NB4 (cell line): Measurements from ENCODE around the gene RANBP17.

ENCODE experiments used
- DNase-seq: peaks from one replicate; pipeline ENCODE4 v3.0.0; 2010; ENCODE audit warnings: low read depth
- H3K4me3 ChIP-seq: one replicate; pipeline ENCODE4 v1.5.1; 2011; ENCODE audit warnings: mild to moderate bottlenecking, low read depth, low read length, moderate library complexity
- MYC ChIP-seq: IDR thresholded peaks from 2 replicates; pipeline ENCODE4 v1.6.1; 2011; ENCODE audit warnings: low read depth, low read length
- POLR2A ChIP-seq: IDR thresholded peaks from 2 replicates; pipeline ENCODE4 v1.6.1; 2011; ENCODE audit warnings: mild to moderate bottlenecking; ENCODE audit not compliant: insufficient read length; ENCODE audit errors: extremely low read depth
- TF ChIP-seq, protein P1 (sequence below): IDR thresholded peaks from 2 replicates; pipeline ENCODE4 v1.6.1; 2011; ENCODE audit warnings: low read depth, low read length
- TF ChIP-seq, protein P2 (sequence below): IDR thresholded peaks from one replicate; pipeline ENCODE4 v1.5.1; 2012; ENCODE audit warnings: low read depth, low read length

The RANBP17 gene

GRCh38 chr5:171275841-171276544 is 414.2 kb downstream of the RANBP17 start:
- H3K4me3 ChIP-seq, result no peak overlapping the region
- DNase-seq, result no peak
- TF ChIP-seq, protein P1, sequence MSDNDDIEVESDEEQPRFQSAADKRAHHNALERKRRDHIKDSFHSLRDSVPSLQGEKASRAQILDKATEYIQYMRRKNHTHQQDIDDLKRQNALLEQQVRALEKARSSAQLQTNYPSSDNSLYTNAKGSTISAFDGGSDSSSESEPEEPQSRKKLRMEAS, result no peak
- TF ChIP-seq, protein P2, sequence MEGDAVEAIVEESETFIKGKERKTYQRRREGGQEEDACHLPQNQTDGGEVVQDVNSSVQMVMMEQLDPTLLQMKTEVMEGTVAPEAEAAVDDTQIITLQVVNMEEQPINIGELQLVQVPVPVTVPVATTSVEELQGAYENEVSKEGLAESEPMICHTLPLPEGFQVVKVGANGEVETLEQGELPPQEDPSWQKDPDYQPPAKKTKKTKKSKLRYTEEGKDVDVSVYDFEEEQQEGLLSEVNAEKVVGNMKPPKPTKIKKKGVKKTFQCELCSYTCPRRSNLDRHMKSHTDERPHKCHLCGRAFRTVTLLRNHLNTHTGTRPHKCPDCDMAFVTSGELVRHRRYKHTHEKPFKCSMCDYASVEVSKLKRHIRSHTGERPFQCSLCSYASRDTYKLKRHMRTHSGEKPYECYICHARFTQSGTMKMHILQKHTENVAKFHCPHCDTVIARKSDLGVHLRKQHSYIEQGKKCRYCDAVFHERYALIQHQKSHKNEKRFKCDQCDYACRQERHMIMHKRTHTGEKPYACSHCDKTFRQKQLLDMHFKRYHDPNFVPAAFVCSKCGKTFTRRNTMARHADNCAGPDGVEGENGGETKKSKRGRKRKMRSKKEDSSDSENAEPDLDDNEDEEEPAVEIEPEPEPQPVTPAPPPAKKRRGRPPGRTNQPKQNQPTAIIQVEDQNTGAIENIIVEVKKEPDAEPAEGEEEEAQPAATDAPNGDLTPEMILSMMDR, result no peak
- TF ChIP-seq MYC (no peak), POLR2A (no peak)

GRCh38 chr5:171283753-171284152 is 421.9 kb downstream of the RANBP17 start:
- TF ChIP-seq, protein P2, result no peak
- TF ChIP-seq, protein P1, result no peak
- TF ChIP-seq POLR2A, result no peak
- TF ChIP-seq MYC, result no peak
- H3K4me3 ChIP-seq, result no peak overlapping the region
- no peak for DNase-seq

DNA sequence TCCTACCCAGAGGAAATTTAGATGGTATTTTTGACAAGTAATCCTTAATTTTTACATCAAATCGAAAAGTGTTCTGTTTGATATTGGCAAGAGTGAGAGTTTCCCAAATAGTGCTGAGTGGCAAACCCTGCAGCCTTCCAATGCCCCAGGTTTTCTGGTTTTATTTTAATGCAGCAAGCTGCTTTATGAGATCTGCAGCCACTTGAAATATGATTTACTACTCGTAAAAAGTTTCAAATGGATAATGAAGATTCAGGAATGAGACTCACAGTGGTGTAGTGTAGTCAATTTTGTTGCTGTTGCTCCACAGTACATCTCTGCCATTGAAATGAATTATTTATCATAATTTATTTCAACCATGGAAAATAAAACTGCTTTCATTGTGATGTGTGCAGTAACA is 423.6 kb downstream of the RANBP17 start:
- no peak for TF ChIP-seq POLR2A
- no peak for DNase-seq
- H3K4me3 ChIP-seq, result no peak overlapping the region

DNA sequence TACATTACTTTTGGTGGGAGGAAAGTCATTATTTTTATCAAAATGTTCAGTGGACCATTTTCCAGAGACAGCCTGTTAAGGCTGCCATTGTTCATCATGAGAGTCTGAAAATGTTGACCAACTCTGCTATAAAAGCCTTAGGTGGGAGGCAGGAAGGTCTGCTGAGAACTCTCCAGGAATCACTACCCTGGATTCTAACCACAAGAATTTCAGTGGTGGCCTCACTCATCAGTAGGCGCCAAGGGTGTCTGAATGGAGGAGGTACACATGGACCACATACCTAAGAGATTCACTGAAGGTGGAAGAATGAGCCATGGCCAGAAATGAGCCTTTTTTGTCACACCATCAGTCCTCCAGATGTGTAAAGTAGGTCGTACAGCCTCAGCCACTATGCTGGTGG is 426.2 kb downstream of the RANBP17 start:
- no peak for DNase-seq
- no peak overlapping the region for H3K4me3 ChIP-seq
- TF ChIP-seq, protein P2, result no peak
- TF ChIP-seq, protein P1, result no peak
- TF ChIP-seq POLR2A (no peak), MYC (no peak)

DNA sequence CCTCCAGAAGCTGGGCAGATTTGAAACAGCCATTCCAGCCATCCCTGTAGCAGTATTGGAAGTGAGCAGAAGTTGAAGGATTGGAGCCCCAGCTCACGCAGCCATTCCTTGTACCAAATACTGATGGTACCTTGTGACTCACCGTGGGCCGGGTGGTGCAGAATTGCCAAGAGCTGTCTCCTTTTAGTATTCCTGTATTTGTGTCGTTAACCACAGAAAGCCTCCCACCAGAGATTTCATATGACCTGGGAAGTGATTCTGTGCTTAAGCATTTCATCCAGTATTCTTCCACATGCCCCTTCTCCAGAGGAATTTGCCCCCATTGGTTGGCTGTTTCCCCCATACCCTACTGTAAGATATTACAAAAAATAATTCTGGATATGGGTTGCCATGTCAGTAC is 429.6 kb downstream of the RANBP17 start:
- no peak for DNase-seq
- TF ChIP-seq, protein P1, result no peak
- no peak for TF ChIP-seq MYC
- TF ChIP-seq POLR2A, result no peak
- H3K4me3 ChIP-seq, result no peak overlapping the region

DNA sequence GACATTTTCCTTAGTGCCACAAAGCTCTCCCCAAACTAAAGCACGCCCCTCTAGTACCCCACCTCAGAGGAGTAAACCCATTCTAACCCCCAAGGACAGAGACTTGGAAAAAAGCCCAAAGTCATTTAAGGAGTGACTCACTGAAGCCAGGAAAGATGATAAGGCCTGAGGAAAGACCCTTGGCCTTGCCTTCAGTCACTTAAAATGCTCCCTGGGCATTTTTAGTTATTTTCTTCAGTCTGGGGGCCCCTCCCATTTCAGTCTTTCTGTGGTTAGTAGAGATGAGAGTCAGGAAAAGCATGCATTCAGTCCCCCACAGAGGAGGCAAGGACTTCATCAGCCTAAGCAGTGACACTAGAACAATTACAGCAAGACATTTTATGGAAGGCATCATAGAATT is 433.5 kb downstream of the RANBP17 start:
- DNase-seq, result no peak
- H3K4me3 ChIP-seq, result no peak overlapping the region
- TF ChIP-seq, protein P1, result no peak
- TF ChIP-seq POLR2A (no peak), MYC (no peak)
- TF ChIP-seq, protein P2, result no peak
